IPS-11a (cell line): Measurements from ENCODE around the gene GPSM3.
"Not testable (repeated sequence)": the region's sequence is repeated elsewhere in the genome, so short reads cannot be mapped to it uniquely, and the experiment has no call there.

Experiments used
- H3K4me3 ChIP-seq: one replicate; pipeline ENCODE4 v1.5.1; 2013; ENCODE audit warnings: low read depth, low read length, control low read depth

GPSM3 gene

GRCh38 chr6:32188381-32189068, 3.9 kb downstream of the GPSM3 start:
- no peak overlapping the region for H3K4me3 ChIP-seq

GRCh38 chr6:32187725-32188380, 4.6 kb downstream of the GPSM3 start:
- H3K4me3 ChIP-seq, result not testable (repeated sequence)

GRCh38 chr6:32187009-32187709, 5.3 kb downstream of the GPSM3 start:
- no peak overlapping the region for H3K4me3 ChIP-seq

- not testable (repeated sequence) for H3K4me3 ChIP-seq
Observed at GRCh38 chr6:32186151-32186840, 6.1 kb downstream of the GPSM3 start.

- H3K4me3 ChIP-seq, result not testable (repeated sequence)
Observed at GRCh38 chr6:32185681-32186131, 6.7 kb downstream of the GPSM3 start.

- no peak within 1 kb of the TSS for H3K4me3 ChIP-seq
Observed at GRCh38 chr6:32184084-32184640, 8.3 kb downstream of the GPSM3 start, which contains the start of gene AGER. AGER (minus strand) TSS chr6:32184253; CDS start chr6:32184222, 31 bp downstream.

GRCh38 chr6:32183483-32184083, 8.9 kb downstream of the GPSM3 start:
- no peak overlapping the region for H3K4me3 ChIP-seq

GRCh38 chr6:32183030-32183429, 9.4 kb downstream of the GPSM3 start:
- no peak overlapping the region for H3K4me3 ChIP-seq

- H3K4me3 ChIP-seq, result no peak overlapping the region
Observed at GRCh38 chr6:32182555-32182981, 9.9 kb downstream of the GPSM3 start.

- H3K4me3 ChIP-seq, result no peak overlapping the region
Observed at GRCh38 chr6:32181915-32182529, 10.4 kb downstream of the GPSM3 start.

GRCh38 chr6:32181148-32181702, 11.2 kb downstream of the GPSM3 start:
- H3K4me3 ChIP-seq, result no peak overlapping the region

- H3K4me3 ChIP-seq, result no peak overlapping the region
Observed at GRCh38 chr6:32179766-32180405, 12.6 kb downstream of the GPSM3 start.

GRCh38 chr6:32178547-32179440, 13.6 kb downstream of the GPSM3 start:
- peak overlapping the region; percentile 87 for H3K4me3 ChIP-seq

- H3K4me3 ChIP-seq, result peak within 1 kb of the TSS; percentile 87
Observed at GRCh38 chr6:32177788-32178546, 14.5 kb downstream of the GPSM3 start, which contains the start of gene RNF5. RNF5 (plus strand) TSS chr6:32178405; CDS start chr6:32178512, 107 bp downstream.

GRCh38 chr6:32177183-32177787, 15.2 kb downstream of the GPSM3 start:
- H3K4me3 ChIP-seq, result peak overlapping the region; percentile 77

GRCh38 chr6:32176476-32177182, 15.8 kb downstream of the GPSM3 start:
- peak overlapping the region; percentile 77 for H3K4me3 ChIP-seq
